MM.1S (cell line): ENCODE results near the gene BGN.

ENCODE experiments used
- CTCF ChIP-seq: fragments of 300-600 bp; sonication (generic); IDR thresholded peaks from 2 replicates; pipeline ENCODE4 v1.5.1; 2016; ENCODE audit warnings: antibody characterized with exemption, low read length, mixed read lengths
- EZH2 ChIP-seq: fragments of 300-600 bp; sonication (generic); optimal IDR thresholded peaks from 2 replicates; pipeline ENCODE3; 2017; ENCODE audit warnings: low read depth, mild to moderate bottlenecking, antibody characterized with exemption, low read length, mixed read lengths

GRCh38 chrX:153445856-153446635, 48.7 kb upstream of the BGN start, which contains the start of gene TREX2:
- TF ChIP-seq CTCF (no peak), EZH2 (no peak)
